ENCODE data around the gene PTBP1. TPM values are rescaled to one million over a fixed set of nuclear protein-coding genes. Genes with fewer than 3 reads are reported as not detected.
A peak's percentile ranks its signal among the peaks of the same experiment; 100 is the strongest.

The PTBP1 gene
- total RNA-seq, 3 donors from 2014 or later (not counting 1 experiment from before 2014, with no cell fraction given) = 302 to 350 (median 345) TPM

DNA sequence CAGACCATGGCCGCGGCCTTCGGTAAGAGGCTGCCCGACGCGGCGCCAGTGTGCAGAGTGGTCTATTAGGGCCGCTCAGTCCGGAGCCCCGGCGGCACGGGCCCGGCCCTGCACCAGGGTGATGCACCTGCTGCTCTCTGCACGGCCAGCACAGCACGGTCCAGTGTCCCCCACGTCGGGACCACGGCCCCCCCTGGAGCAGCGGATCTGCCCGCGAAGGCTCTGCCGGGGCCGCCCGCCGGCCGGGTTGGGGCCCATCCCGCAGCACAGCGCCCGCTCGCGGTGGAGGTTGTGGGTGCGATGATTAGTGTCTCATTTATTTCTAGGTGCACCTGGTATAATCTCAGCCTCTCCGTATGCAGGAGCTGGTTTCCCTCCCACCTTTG lies 7.9 kb downstream of the PTBP1 start:
- Mint-ChIP-seq H3K4me3 (peak overlapping the region; percentile 13), H3K36me3 (peaks cover 8% of the 10 kb centered on the region), H3K27ac (no peak overlapping the region), H3K9me3 (no peaks in the 10 kb centered on the region), H3K4me1 (peaks cover 36 to 37% of the 10 kb centered on the region in 2 donors), H3K27me3 (ENCODE audit: low read depth in 2 of 2) (no peaks in the 10 kb centered on the region)
- H3K4me3 ChIP-seq (ENCODE audit: low read length) = no peak overlapping the region
- WGBS (ENCODE audit: insufficient coverage) = 96% methylated on average over 33 of the region's 33 CpGs
- peak in 1 of 2 donors; percentile 10 for DNase-seq
- no peak overlapping the region for H3K27ac ChIP-seq (ENCODE audit: low read length)
- no peak for ATAC-seq
- peaks cover 32% of the 10 kb centered on the region for H3K4me1 ChIP-seq (ENCODE audit: control insufficient read depth, insufficient read depth, low read length)
- peaks cover 68% of the 10 kb centered on the region for H3K36me3 ChIP-seq (ENCODE audit: control insufficient read depth, insufficient read depth, low read length)
- H3K9me3 ChIP-seq (ENCODE audit: control insufficient read depth, insufficient read depth, low read length) = no peaks in the 10 kb centered on the region
- TF ChIP-seq CTCF (IDR thresholded peaks at IDR 0.05) = no peak
- H3K27me3 ChIP-seq (ENCODE audit: control insufficient read depth, insufficient read depth, low read length) = no peaks in the 10 kb centered on the region
- intact Hi-C loops (cut with micrococcal nuclease) = no loop called here

DNA sequence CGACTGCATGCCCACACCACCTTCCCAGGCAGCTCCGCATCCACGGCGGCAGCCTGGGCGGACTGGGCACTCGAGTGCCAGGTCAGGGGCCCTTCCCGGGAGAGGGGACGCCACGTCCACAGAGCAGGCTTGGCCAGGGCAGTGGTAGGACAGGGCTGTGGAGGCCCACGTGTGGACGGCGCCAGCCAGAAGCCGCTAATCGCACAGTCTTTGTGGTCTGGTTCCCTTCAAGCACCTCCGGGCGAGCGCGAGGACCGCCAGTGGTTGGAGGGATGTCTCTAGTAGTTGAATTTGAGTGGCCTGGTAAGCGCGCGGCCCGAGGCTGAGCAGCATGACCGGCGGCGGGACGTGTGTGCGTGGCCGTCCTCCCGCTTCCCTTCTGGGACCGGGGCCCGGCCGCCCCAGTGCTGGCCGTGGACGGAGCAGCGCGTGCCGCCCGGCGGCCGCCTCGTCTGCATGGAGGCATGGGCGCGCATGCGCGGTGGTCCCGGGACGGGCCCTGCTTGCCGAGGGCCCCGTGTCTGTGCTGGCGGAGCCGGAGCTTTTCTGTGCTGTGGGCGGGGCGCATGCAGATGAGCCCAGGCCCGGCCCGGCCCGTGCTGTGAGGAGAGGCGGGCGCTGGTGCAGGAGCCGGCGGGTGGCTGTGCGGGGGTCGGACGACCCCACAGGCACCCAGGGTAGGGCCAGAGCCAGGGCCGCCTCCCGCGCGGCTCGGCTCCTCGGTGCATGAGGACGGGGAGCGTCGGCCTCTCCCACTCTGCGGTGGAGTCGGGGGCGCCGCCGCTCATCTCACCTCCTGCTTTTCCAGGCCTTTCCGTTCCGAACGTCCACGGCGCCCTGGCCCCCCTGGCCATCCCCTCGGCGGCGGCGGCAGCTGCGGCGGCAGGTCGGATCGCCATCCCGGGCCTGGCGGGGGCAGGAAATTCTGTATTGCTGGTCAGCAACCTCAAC lies 8.6 kb downstream of the PTBP1 start:
- no peak for TF ChIP-seq CTCF (IDR thresholded peaks at IDR 0.05)
- 96% methylated on average over 93 of the region's 93 CpGs for WGBS (ENCODE audit: insufficient coverage)
- Histone ChIP-seq H3K27ac (ENCODE audit: low read length) (no peak overlapping the region), H3K9me3 (ENCODE audit: control insufficient read depth, insufficient read depth, low read length) (no peaks in the 10 kb centered on the region), H3K36me3 (ENCODE audit: control insufficient read depth, insufficient read depth, low read length) (peaks cover 70% of the 10 kb centered on the region), H3K4me1 (ENCODE audit: control insufficient read depth, insufficient read depth, low read length) (peaks cover 24% of the 10 kb centered on the region), H3K27me3 (ENCODE audit: control insufficient read depth, insufficient read depth, low read length) (no peaks in the 10 kb centered on the region), H3K4me3 (ENCODE audit: low read length) (no peak overlapping the region)
- Mint-ChIP-seq H3K27ac (no peak overlapping the region), H3K9me3 (no peaks in the 10 kb centered on the region), H3K4me1 (peaks cover 30% of the 10 kb centered on the region in 2 donors), H3K36me3 (peaks cover 8% of the 10 kb centered on the region), H3K4me3 (no peak overlapping the region), H3K27me3 (ENCODE audit: low read depth in 2 of 2) (no peaks in the 10 kb centered on the region)
- DNase-seq (peak in 1 of 2 donors; percentile 12), ATAC-seq (peak in 1 of 3 donors; percentile 9)
- intact Hi-C loops (cut with micrococcal nuclease) = no loop called here

- Mint-ChIP-seq H3K27ac (peak overlapping the region; percentile 34 to 59), H3K4me1 (peaks cover 21% of the 10 kb centered on the region in 2 donors)
- no peak for DNase-seq
Measured at GRCh38 chr19:806815-807421, 9.7 kb downstream of the PTBP1 start.

More at GRCh38 chr19:806815-807421, 9.7 kb downstream of the PTBP1 start:
- 94% methylated on average over 34 of the region's 34 CpGs for WGBS (ENCODE audit: insufficient coverage)
- H3K9me3 Mint-ChIP-seq = no peaks in the 10 kb centered on the region
- Histone ChIP-seq H3K4me3 (ENCODE audit: low read length) (no peak overlapping the region), H3K9me3 (ENCODE audit: control insufficient read depth, insufficient read depth, low read length) (no peaks in the 10 kb centered on the region), H3K27me3 (ENCODE audit: control insufficient read depth, insufficient read depth, low read length) (no peaks in the 10 kb centered on the region), H3K4me1 (ENCODE audit: control insufficient read depth, insufficient read depth, low read length) (peaks cover 14% of the 10 kb centered on the region), H3K36me3 (ENCODE audit: control insufficient read depth, insufficient read depth, low read length) (peaks cover 76% of the 10 kb centered on the region), H3K27ac (ENCODE audit: low read length) (no peak overlapping the region)
- no peak for TF ChIP-seq CTCF (IDR thresholded peaks at IDR 0.05)
- ATAC-seq = no peak
- intact Hi-C loops (cut with micrococcal nuclease) = no loop called here
- H3K36me3 Mint-ChIP-seq = peaks cover 8% of the 10 kb centered on the region
- H3K27me3 Mint-ChIP-seq (ENCODE audit: low read depth in 2 of 2) = no peaks in the 10 kb centered on the region
- no peak overlapping the region for H3K4me3 Mint-ChIP-seq
